ENCODE measurements around the gene CTSW.

CTSW gene

GRCh38 chr11:65932558-65932919 is 52.9 kb downstream of the CTSW start:
- no peak for DNase-seq

Measured in activated T-cell treated with anti-CD3 and anti-CD28 coated beads for 4 hours (primary cell).